ENCODE results near the gene GNA12.

- TF ChIP-seq CTCF (conservative IDR thresholded peaks at IDR 0.05) (no peak), ZFX (IDR thresholded peaks at IDR 0.05) (no peak)
Measured at GRCh38 chr7:2792856-2793487, 51.1 kb downstream of the GNA12 start.
